GM06990 (cell line): ENCODE measurements around the gene MRPL9.
"Not testable (repeated sequence)": the region's sequence is repeated elsewhere in the genome, so short reads cannot be mapped to it uniquely, and the experiment has no call there.

ENCODE experiments used
- DNase-seq: peaks from one replicate; pipeline ENCODE4 v3.0.0-alpha.2; 2011; ENCODE audit not compliant: insufficient read length; ENCODE audit errors: extremely low read depth
- H3K27me3 ChIP-seq: replicated peaks from 2 replicates; pipeline ENCODE4 v1.6.0; 2011; ENCODE audit warnings: low read length; ENCODE audit not compliant: control insufficient read depth, insufficient read depth
- H3K36me3 ChIP-seq: 2 replicates; pipeline ENCODE4 v1.5.1; 2011; ENCODE audit warnings: low read length; ENCODE audit not compliant: control insufficient read depth, insufficient read depth
- H3K4me3 ChIP-seq: replicated peaks from 2 replicates; pipeline ENCODE4 v1.5.1; 2011; ENCODE audit warnings: low read depth, mild to moderate bottlenecking, control low read depth, low read length
- TF ChIP-seq, protein P1 (sequence below): IDR thresholded peaks from 2 replicates; pipeline ENCODE4 v1.5.1; 2011; ENCODE audit warnings: low read length, control low read depth, mild to moderate bottlenecking, inconsistent platforms; ENCODE audit not compliant: insufficient read depth, poor library complexity, severe bottlenecking

MRPL9 gene

DNA sequence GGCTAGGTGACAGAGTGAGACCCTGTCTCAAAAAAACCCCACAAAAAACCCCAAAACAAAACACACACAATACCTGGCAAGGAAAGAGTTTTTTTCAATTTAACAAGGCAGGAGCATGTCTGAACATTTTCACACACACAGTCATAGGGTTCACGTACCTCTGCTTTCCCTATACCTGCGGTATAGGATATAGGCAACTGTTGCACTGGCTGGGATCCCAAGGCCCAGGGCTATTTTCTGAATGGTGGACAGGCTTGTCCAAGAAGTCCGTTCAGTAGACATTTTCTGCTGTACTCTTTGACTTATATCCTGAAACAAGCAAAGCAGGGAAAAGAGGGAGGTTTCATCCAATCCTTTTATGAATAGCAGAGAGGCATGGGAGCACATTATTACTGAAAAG is 19.4 kb upstream of the MRPL9 start:
- no peaks in the 10 kb centered on the region; the same call in 1 of the 2 replicates for H3K36me3 ChIP-seq
- no peaks in the 10 kb centered on the region for H3K27me3 ChIP-seq
- TF ChIP-seq, protein P1, sequence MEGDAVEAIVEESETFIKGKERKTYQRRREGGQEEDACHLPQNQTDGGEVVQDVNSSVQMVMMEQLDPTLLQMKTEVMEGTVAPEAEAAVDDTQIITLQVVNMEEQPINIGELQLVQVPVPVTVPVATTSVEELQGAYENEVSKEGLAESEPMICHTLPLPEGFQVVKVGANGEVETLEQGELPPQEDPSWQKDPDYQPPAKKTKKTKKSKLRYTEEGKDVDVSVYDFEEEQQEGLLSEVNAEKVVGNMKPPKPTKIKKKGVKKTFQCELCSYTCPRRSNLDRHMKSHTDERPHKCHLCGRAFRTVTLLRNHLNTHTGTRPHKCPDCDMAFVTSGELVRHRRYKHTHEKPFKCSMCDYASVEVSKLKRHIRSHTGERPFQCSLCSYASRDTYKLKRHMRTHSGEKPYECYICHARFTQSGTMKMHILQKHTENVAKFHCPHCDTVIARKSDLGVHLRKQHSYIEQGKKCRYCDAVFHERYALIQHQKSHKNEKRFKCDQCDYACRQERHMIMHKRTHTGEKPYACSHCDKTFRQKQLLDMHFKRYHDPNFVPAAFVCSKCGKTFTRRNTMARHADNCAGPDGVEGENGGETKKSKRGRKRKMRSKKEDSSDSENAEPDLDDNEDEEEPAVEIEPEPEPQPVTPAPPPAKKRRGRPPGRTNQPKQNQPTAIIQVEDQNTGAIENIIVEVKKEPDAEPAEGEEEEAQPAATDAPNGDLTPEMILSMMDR, result no peak
- DNase-seq, result no peak
- H3K4me3 ChIP-seq, result no peak overlapping the region

DNA sequence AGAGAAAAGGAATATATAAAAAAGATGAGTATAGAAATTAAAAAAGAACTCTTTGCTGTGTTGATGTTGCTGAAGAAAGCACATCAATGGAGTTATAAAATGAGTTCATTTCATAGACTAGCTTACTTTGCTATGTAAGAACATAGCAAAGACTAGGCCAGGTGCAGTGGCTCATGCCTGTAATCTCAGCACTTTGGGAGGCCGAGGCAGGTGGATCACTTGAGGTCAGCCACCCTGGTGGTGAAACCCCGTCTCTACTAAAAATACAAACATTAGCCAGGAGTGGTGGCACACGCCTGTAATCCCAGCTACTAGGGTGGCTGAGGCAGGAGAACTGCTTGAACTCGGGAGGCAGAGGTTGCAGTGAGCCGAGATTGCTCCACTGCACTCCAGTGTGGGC is 18.7 kb upstream of the MRPL9 start:
- H3K36me3 ChIP-seq, H3K4me3 ChIP-seq, DNase-seq, H3K27me3 ChIP-seq: not testable (repeated sequence)

DNA sequence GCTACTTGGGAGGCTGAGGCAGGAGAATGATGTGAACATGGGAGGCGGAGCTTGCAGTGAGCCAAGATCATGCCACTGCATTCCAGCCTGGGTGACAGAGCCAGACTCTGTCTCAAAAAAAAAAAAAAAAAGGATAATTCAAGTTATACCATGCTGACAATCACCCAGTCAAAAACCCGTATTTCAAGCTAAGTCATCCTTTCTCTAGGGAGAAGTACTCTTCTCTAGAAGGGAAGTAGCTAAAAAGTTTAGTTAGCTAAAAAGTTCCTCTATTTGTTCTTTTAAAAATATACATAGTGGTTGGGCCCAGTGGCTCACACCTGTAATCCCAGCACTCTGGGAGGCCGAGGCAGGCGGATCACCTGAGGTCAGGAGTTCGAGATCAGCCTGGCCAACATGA is 17.4 kb upstream of the MRPL9 start:
- not testable (repeated sequence) for DNase-seq, H3K4me3 ChIP-seq, H3K27me3 ChIP-seq, H3K36me3 ChIP-seq

DNA sequence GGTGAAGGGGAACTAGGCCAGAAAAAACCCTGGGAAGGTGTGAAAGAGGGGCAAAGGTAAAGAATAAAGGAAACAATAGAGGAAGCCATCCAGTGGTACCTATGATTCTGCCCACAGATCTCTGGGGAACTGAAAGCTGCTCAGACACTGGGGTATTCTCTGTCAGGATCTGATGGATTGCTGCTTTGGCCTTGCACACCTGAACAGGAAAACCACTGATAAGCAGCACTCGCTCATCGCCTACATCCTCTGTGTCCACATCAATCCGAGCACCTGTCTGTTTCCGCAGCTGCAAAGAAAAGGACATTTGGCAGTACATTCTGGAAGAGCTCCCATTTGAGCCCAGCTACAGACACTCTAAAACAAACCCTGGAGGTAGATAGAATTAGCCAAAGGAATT is 16.6 kb upstream of the MRPL9 start:
- H3K36me3 ChIP-seq, result peaks cover 5% of the 10 kb centered on the region; the same call in 1 of the 2 replicates

DNA sequence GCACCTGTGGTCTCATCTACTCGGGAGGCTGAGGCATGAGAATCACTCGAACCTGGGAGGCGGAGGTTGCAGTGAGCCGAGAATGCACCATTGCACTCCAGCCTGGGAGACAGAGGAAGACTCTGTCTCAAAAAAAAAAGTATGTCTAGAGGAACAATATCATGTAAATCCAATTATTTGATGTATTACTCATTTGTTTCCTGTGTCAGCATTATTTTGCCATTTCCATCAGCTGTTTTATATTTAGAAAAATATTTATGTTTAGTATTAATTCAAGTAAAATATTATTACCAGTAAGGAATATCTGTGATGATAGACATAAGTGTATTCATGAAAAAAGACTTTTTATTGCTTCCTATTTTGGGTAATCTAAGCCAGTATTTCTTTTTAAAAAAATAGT is 14.0 kb upstream of the MRPL9 start:
- Histone ChIP-seq H3K36me3 (peaks cover 6% of the 10 kb centered on the region; the same call in 1 of the 2 replicates), H3K4me3 (no peak overlapping the region), H3K27me3 (no peaks in the 10 kb centered on the region)
- TF ChIP-seq, protein P1, result no peak
- DNase-seq, result no peak

More for the DNA sequence above, 16.6 kb upstream of the MRPL9 start:
- no peaks in the 10 kb centered on the region for H3K27me3 ChIP-seq
- no peak for DNase-seq
- no peak overlapping the region for H3K4me3 ChIP-seq
- TF ChIP-seq, protein P1, result no peak

DNA sequence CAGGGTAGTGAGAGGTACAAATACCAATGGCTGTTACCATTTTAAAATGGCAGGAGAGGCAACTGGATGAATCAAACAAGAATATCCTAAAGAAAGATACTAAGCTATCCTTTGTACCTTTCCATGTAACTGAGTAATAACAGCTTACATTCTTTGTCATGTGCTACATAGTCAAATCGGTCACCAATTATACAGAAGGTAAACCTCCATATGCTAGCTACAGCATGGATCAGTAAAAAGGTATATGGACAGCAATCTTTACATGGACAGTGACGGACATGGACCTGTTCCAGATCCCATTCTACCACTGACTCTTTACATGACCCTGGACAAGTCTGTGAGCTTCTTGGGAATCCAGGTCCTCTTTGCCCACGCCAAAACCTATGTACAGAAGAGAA is 13.4 kb upstream of the MRPL9 start:
- TF ChIP-seq, protein P1, result no peak
- Histone ChIP-seq H3K36me3 (peaks cover 6% of the 10 kb centered on the region; the same call in 1 of the 2 replicates), H3K27me3 (no peaks in the 10 kb centered on the region), H3K4me3 (no peak overlapping the region)
- DNase-seq, result no peak
